Uterus (tissue), 4 donors: Measurements from ENCODE around the gene EBP. TPM values are rescaled to one million over a fixed set of nuclear protein-coding genes. Genes with fewer than 3 reads are reported as not detected.

Source experiments
- DNase-seq, 2 donors: peaks; one replicate each; pipeline ENCODE4 v3.0.0-alpha.2; 2019 to 2020
- H3K27ac ChIP-seq, 2 donors: fragments of 200-600 bp; sonication (generic); 1 replicate in 1 of 2; 2 replicates in 1 of 2; pipeline ENCODE4 v1.5.1; 2016 to 2018
- H3K27me3 ChIP-seq, 2 donors: fragments of 200-600 bp; sonication (generic); one replicate each; pipeline ENCODE4 v1.5.1; 2018 to 2019; ENCODE audit warnings: control low read depth in 1 of 2
- H3K36me3 ChIP-seq, 2 donors: fragments of 200-600 bp; sonication (generic); one replicate each; pipeline ENCODE4 v1.5.1; 2019; ENCODE audit warnings: control low read depth in 1 of 2
- H3K4me1 ChIP-seq, 2 donors: fragments of 200-600 bp; sonication (generic); one replicate each; pipeline ENCODE4 v1.5.1; 2018 to 2019; ENCODE audit warnings: control low read depth in 1 of 2
- H3K4me3 ChIP-seq, 2 donors: fragments of 200-600 bp; sonication (generic); 1 replicate in 1 of 2; 2 replicates in 1 of 2; pipeline ENCODE4 v1.5.1; 2018 to 2019; ENCODE audit warnings: mild to moderate bottlenecking in 1 of 2
- H3K9me3 ChIP-seq, 2 donors: fragments of 200-600 bp; sonication (generic); one replicate each; pipeline ENCODE4 v1.5.1; 2019; ENCODE audit warnings: control low read depth in 1 of 2
- CTCF ChIP-seq, 4 experiments: fragments of 200-600 bp in 2 of 4; fragments of 450-650 bp in 2 of 4; sonication (generic) in 2 of 4; IDR thresholded peaks; one replicate each; pipeline ENCODE4 v1.5.1; 2016 to 2019; ENCODE audit warnings: antibody characterized with exemption in 4 of 4, mild to moderate bottlenecking in 2 of 4, moderate library complexity in 1 of 4
- POLR2A ChIP-seq, 2 donors: fragments of 450-650 bp; IDR thresholded peaks; one replicate each; pipeline ENCODE4 v1.6.1; 2016; ENCODE audit warnings: antibody characterized with exemption in 2 of 2, mild to moderate bottlenecking in 1 of 2, moderate library complexity in 1 of 2
- intact Hi-C: fragments of 100-400 bp; cut with DNase I; formaldehyde crosslinking; loops from one replicate; pipeline ENCODE4 v1.15.1; 2023; ENCODE audit warnings: low total_unique reads
- total RNA-seq, 4 donors: library from RNA; depleted of rRNA in 3 of 4; stranded (reverse); fragments of >200 nt in 3 of 4; gene quantifications; one replicate each; pipeline versions ENCODE4 v1.1.0 to v1.2.4, GENCODE V29; 2014 to 2023
- donor health status: DM: yes; HTN: yes; CAD: no.

EBP gene
- total RNA-seq, 4 donors from 2014 or later = 2.4 to 23.0 (median 22.1) TPM; not detected in 1

GRCh38 chrX:48509619-48510018 is 12.0 kb upstream of the EBP start:
- no peak for TF ChIP-seq CTCF (IDR thresholded peaks at IDR 0.05)
- TF ChIP-seq POLR2A (IDR thresholded peaks at IDR 0.05) = no peak
- intact Hi-C loops = no loop called here

GRCh38 chrX:48511560-48511959 is 10.0 kb upstream of the EBP start:
- Histone ChIP-seq H3K4me1 (no peaks in the 10 kb centered on the region), H3K27ac (no peak overlapping the region), H3K27me3 (no peaks in the 10 kb centered on the region), H3K4me3 (no peak overlapping the region), H3K36me3 (no peaks in the 10 kb centered on the region), H3K9me3 (no peaks in the 10 kb centered on the region)
- DNase-seq = no peak
- TF ChIP-seq CTCF (IDR thresholded peaks at IDR 0.05) (no peak), POLR2A (IDR thresholded peaks at IDR 0.05) (no peak)
- intact Hi-C loops = no loop called here

More at GRCh38 chrX:48509619-48510018, 12.0 kb upstream of the EBP start:
- Histone ChIP-seq H3K36me3 (no peaks in the 10 kb centered on the region), H3K27ac (no peak overlapping the region), H3K4me3 (peak overlapping the region; percentile 53 to 77), H3K9me3 (no peaks in the 10 kb centered on the region), H3K4me1 (no peaks in the 10 kb centered on the region), H3K27me3 (no peaks in the 10 kb centered on the region)
- DNase-seq = no peak

DNA sequence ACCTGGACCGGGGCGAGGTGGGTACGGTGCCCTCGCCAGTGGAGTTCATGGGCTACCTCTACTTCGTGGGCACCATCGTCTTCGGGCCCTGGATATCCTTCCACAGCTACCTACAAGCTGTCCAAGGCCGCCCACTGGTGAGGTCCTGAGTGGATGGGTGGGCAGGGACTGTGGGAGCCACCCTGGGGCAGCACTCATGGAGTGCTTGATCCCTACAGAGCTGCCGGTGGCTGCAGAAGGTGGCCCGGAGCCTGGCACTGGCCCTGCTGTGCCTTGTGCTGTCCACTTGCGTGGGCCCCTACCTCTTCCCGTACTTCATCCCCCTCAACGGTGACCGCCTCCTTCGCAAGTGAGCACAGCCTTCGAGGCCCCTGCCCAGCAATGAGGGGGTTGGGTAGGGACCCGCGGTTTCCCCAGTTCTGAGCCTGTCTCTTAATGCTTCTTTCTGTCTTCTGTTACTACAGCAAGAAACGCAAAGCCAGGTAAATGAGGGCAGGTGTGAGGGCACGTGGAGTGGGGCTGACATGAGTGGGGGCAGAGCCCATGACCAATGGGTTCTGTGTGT is 9.2 kb upstream of the EBP start:
- Histone ChIP-seq H3K27ac (no peak overlapping the region), H3K4me3 (no peak overlapping the region), H3K9me3 (no peaks in the 10 kb centered on the region), H3K27me3 (no peaks in the 10 kb centered on the region), H3K4me1 (no peaks in the 10 kb centered on the region), H3K36me3 (no peaks in the 10 kb centered on the region)
- intact Hi-C loops = no loop called here
- DNase-seq = no peak
- no peak for TF ChIP-seq CTCF (IDR thresholded peaks at IDR 0.05)
- no peak for TF ChIP-seq POLR2A (IDR thresholded peaks at IDR 0.05)

DNA sequence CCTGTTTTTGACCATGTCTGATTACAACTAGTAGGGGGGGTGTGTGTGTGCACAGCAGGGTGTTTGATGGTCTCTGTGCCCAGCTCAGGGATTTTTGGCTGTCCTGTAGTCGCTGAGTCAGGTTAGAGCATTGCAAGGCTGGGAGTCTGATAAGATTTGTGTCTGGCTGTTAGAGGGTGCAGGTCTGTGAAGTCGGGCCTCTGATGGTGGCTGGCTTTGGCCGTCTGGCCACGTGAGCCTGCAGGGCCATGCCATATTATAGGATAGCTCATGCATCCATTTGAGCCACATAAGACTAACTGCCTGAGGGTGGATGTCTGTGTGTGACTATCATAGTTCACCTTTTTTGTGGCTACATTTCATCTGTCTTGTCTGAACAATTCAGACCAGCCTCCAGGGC is 7.9 kb upstream of the EBP start:
- Histone ChIP-seq H3K4me1 (no peaks in the 10 kb centered on the region), H3K4me3 (no peak overlapping the region), H3K9me3 (no peaks in the 10 kb centered on the region), H3K27me3 (no peaks in the 10 kb centered on the region), H3K27ac (no peak overlapping the region), H3K36me3 (no peaks in the 10 kb centered on the region)
- TF ChIP-seq POLR2A (IDR thresholded peaks at IDR 0.05) (no peak), CTCF (IDR thresholded peaks at IDR 0.05) (no peak)
- no peak for DNase-seq
- intact Hi-C loops = no loop called here

- no peak for DNase-seq
- H3K36me3 ChIP-seq = no peaks in the 10 kb centered on the region
- H3K4me3 ChIP-seq = no peak overlapping the region
- intact Hi-C loops = no loop called here
- H3K9me3 ChIP-seq = no peaks in the 10 kb centered on the region
- no peaks in the 10 kb centered on the region for H3K4me1 ChIP-seq
- H3K27ac ChIP-seq = no peak overlapping the region
- TF ChIP-seq POLR2A (IDR thresholded peaks at IDR 0.05) = no peak
- TF ChIP-seq CTCF (IDR thresholded peaks at IDR 0.05) = no peak
- no peaks in the 10 kb centered on the region for H3K27me3 ChIP-seq
Observed at GRCh38 chrX:48514126-48514806, 7.3 kb upstream of the EBP start.
